Activated B cell treated with CpG ODN at 0.5 μM for 24 hours (primary cell): ENCODE measurements around the gene SCAMP1. TPM values are rescaled to one million over a fixed set of nuclear protein-coding genes. Genes with fewer than 3 reads are reported as not detected.

ENCODE experiments used
- ATAC-seq: fragments of 200-7000 bp; cut with Tn5 transposase; one replicate; pipeline ENCODE4 v1.10.0; 2021; ENCODE audit warnings: low read depth, mild to moderate bottlenecking, moderate library complexity
- CTCF ChIA-PET: fragments of 350-600 bp; sonication (Branson Sonifier 250); formaldehyde crosslinking; loops from one replicate; lab custom pipeline; 2021; ENCODE audit warnings: antibody characterized with exemption; lab: Charles Lee
- POLR2A ChIA-PET: fragments of 350-600 bp; sonication (Branson Sonifier 250); formaldehyde crosslinking; loops from one replicate; lab custom pipeline; 2021; ENCODE audit warnings: antibody characterized with exemption; lab: Charles Lee
- DNase-seq: peaks from one replicate; pipeline ENCODE4 v3.0.0; 2022
- H3K27ac Mint-ChIP-seq: one replicate; pipeline ENCODE4 v1.8.0; 2020; ENCODE audit warnings: mixed read lengths
- H3K27me3 Mint-ChIP-seq: one replicate; pipeline ENCODE4 v1.8.0; 2021; ENCODE audit warnings: mixed read lengths
- H3K36me3 Mint-ChIP-seq: one replicate; pipeline ENCODE4 v1.8.0; 2021; ENCODE audit warnings: low read depth, mixed read lengths
- H3K4me1 Mint-ChIP-seq: one replicate; pipeline ENCODE4 v1.8.0; 2021; ENCODE audit warnings: mixed read lengths
- H3K4me3 Mint-ChIP-seq: one replicate; pipeline ENCODE4 v1.8.0; 2020; ENCODE audit warnings: mild to moderate bottlenecking, mixed read lengths
- H3K9me3 Mint-ChIP-seq: one replicate; pipeline ENCODE4 v1.8.0; 2020; ENCODE audit warnings: mixed read lengths
- CTCF ChIP-seq: fragments of 200-600 bp; IDR thresholded peaks from one replicate; pipeline ENCODE4 v1.8.0; 2022; ENCODE audit warnings: antibody characterized with exemption, mild to moderate bottlenecking
- intact Hi-C: fragments of 100-400 bp; cut with micrococcal nuclease; formaldehyde crosslinking; loops from one replicate; pipeline ENCODE4 v1.15.1; 2024
- total RNA-seq: library from RNA; stranded (reverse); gene quantifications from 2 replicates; pipeline ENCODE4 v1.2.3, GENCODE V29; 2022

The SCAMP1 gene
- total RNA-seq, 1 donor from 2014 or later = 9.6 TPM

DNA sequence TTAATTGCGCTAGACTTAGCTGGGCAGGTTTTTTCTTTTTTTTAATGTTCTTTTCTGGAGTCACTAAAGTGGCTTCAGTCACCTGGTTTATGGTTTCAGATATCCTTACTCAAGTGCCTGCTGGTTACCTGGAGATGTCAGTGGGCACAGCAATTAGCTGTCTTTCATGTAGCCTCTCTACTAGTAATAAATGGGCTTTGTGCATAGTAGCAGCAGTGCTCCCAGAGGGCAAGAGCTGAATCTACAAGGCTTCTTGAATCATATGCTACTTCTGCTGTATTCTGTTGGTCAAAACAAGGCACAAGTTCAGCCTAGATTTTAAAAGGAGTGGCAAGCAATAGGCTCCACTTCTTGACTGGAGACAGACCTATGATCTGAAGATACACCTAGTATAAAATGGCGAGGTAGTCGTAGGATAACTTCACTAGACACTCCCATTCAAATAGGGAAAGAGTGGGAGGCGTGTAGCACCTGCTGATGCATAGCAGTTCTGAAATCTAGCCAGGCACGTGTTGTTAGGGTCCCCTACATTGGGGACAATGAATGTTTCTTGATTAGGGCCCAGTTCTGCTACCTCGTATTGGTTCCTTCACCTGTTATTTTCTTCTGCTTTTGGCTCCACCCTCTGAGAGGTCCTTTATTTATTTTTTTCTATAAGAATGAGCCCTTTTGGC, 7.0 kb downstream of the SCAMP1 start:
- intact Hi-C loops = no loop called here
- ATAC-seq = peak; percentile 37
- peaks cover 24% of the 10 kb centered on the region for H3K4me1 Mint-ChIP-seq
- no peak overlapping the region for H3K4me3 Mint-ChIP-seq
- no peaks in the 10 kb centered on the region for H3K9me3 Mint-ChIP-seq
- H3K27me3 Mint-ChIP-seq = no peaks in the 10 kb centered on the region
- ChIA-PET POLR2A (interaction anchor here (0.6 kb wide), 1 partner anchor 174 kb away, joined by 4 read pairs; no protein-coding TSS in a partner anchor), CTCF (no interaction called here)
- no peak for TF ChIP-seq CTCF
- H3K36me3 Mint-ChIP-seq = no peaks in the 10 kb centered on the region
- no peak for DNase-seq
- peak overlapping the region; percentile 8 for H3K27ac Mint-ChIP-seq

DNA sequence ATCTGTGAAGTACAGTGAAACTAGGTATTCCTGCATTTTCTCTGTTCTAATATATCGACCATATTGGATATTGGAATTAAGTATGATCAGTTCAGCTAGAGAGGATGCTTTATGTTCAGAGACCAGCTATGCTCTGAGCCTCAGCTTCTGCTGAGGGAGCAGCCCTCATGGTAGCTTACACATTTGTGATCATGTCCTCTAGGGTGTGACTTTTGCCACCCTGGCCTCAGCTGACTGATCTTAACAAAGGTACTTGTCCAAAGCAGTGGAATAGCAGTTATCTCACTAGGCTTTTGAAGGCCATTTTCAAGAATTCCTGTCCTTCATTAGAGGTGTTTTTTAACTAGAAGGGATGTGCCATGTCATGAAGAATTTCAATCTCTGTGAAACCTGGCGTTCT, 9.3 kb downstream of the SCAMP1 start:
- no peaks in the 10 kb centered on the region for H3K36me3 Mint-ChIP-seq
- H3K4me3 Mint-ChIP-seq = no peak overlapping the region
- no peak for DNase-seq
- H3K4me1 Mint-ChIP-seq = peaks cover 24% of the 10 kb centered on the region
- ChIA-PET CTCF (no interaction called here), POLR2A (no interaction called here)
- H3K27ac Mint-ChIP-seq = no peak overlapping the region
- no peak for ATAC-seq
- H3K27me3 Mint-ChIP-seq = no peaks in the 10 kb centered on the region
- intact Hi-C loops = no loop called here
- no peak for TF ChIP-seq CTCF
- H3K9me3 Mint-ChIP-seq = no peaks in the 10 kb centered on the region

- Mint-ChIP-seq H3K4me1 (peaks cover 17% of the 10 kb centered on the region), H3K36me3 (no peaks in the 10 kb centered on the region), H3K27me3 (no peaks in the 10 kb centered on the region), H3K9me3 (no peaks in the 10 kb centered on the region), H3K4me3 (no peak overlapping the region), H3K27ac (no peak overlapping the region)
- ATAC-seq (no peak), DNase-seq (no peak)
- TF ChIP-seq CTCF = no peak
- POLR2A ChIA-PET = no interaction called here
- intact Hi-C loops = no loop called here
- CTCF ChIA-PET = no interaction called here
Observed at GRCh38 chr5:78373231-78373630, 12.8 kb downstream of the SCAMP1 start.

DNA sequence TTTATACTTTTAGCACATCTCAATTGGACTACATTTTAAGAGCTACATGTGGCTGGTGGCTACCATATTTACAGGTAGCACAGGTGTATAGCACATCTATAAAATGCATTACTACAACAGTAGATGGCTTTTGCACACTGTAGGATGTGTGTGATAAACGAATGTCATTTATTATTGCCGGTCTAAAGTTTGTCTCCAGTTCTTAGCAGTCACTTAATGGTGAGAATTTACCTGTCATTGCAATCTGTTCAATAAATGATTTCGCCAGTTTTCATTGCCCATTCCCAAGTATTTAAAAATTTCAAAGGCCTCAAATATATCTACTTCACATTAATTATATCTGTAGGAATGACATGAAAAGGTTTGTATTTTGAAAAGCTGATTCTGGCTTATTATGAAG, 15.9 kb downstream of the SCAMP1 start:
- no peaks in the 10 kb centered on the region for H3K27me3 Mint-ChIP-seq
- ChIA-PET CTCF (no interaction called here), POLR2A (no interaction called here)
- no peak for DNase-seq
- no peaks in the 10 kb centered on the region for H3K9me3 Mint-ChIP-seq
- peaks cover 5% of the 10 kb centered on the region for H3K4me1 Mint-ChIP-seq
- no peak for ATAC-seq
- TF ChIP-seq CTCF = no peak
- H3K4me3 Mint-ChIP-seq = no peak overlapping the region
- peaks cover 2% of the 10 kb centered on the region for H3K36me3 Mint-ChIP-seq
- H3K27ac Mint-ChIP-seq = no peak overlapping the region
- intact Hi-C loops = no loop called here

- peaks cover 5% of the 10 kb centered on the region for H3K4me1 Mint-ChIP-seq
- H3K27me3 Mint-ChIP-seq = no peaks in the 10 kb centered on the region
- ATAC-seq (no peak), DNase-seq (no peak)
- H3K36me3 Mint-ChIP-seq = peaks cover 2% of the 10 kb centered on the region
- no peak for TF ChIP-seq CTCF
- H3K4me3 Mint-ChIP-seq = no peak overlapping the region
- no peaks in the 10 kb centered on the region for H3K9me3 Mint-ChIP-seq
- no peak overlapping the region for H3K27ac Mint-ChIP-seq
- ChIA-PET POLR2A (no interaction called here), CTCF (no interaction called here)
- intact Hi-C loops = no loop called here
Observed at GRCh38 chr5:78377056-78377717, 16.8 kb downstream of the SCAMP1 start.
